NCI-H1436 (cell line): ENCODE data around the gene TMEFF2.
"Not testable (repeated sequence)": the region's sequence is repeated elsewhere in the genome, so short reads cannot be mapped to it uniquely, and the experiment has no call there.

Experiments used
- DNase-seq: peaks from one replicate; lab custom pipeline; 2025; lab: John Stamatoyannopoulos, UW

TMEFF2 gene

GRCh38 chr2:192130312-192130711 is 64.4 kb downstream of the TMEFF2 start:
- DNase-seq = not testable (repeated sequence)

GRCh38 chr2:192128655-192129054 is 66.1 kb downstream of the TMEFF2 start:
- DNase-seq = no peak

GRCh38 chr2:192127434-192127833 is 67.3 kb downstream of the TMEFF2 start:
- no peak for DNase-seq

- no peak for DNase-seq
Measured at GRCh38 chr2:192126912-192127311, 67.8 kb downstream of the TMEFF2 start.

- DNase-seq = no peak
Measured at GRCh38 chr2:192126426-192126825, 68.3 kb downstream of the TMEFF2 start.

- DNase-seq = no peak
Measured at GRCh38 chr2:192124571-192124970, 70.2 kb downstream of the TMEFF2 start.

GRCh38 chr2:192123847-192124246 is 70.9 kb downstream of the TMEFF2 start:
- DNase-seq = no peak

GRCh38 chr2:192122946-192123345 is 71.8 kb downstream of the TMEFF2 start:
- no peak for DNase-seq

- no peak for DNase-seq
Measured at GRCh38 chr2:192122141-192122540, 72.6 kb downstream of the TMEFF2 start.

- no peak for DNase-seq
Measured at GRCh38 chr2:192119536-192119935, 75.2 kb downstream of the TMEFF2 start.

GRCh38 chr2:192117705-192118104 is 77.0 kb downstream of the TMEFF2 start:
- no peak for DNase-seq

GRCh38 chr2:192111536-192111935 is 83.2 kb downstream of the TMEFF2 start:
- not testable (repeated sequence) for DNase-seq

GRCh38 chr2:192099742-192100141 is 95.0 kb downstream of the TMEFF2 start:
- DNase-seq = no peak

GRCh38 chr2:192098814-192099491 is 95.8 kb downstream of the TMEFF2 start:
- no peak for DNase-seq

GRCh38 chr2:192091476-192091875 is 103.3 kb downstream of the TMEFF2 start:
- no peak for DNase-seq

- DNase-seq = no peak
Measured at GRCh38 chr2:192090911-192091310, 103.8 kb downstream of the TMEFF2 start.

GRCh38 chr2:192087398-192087958 is 107.3 kb downstream of the TMEFF2 start:
- DNase-seq = peak; percentile 25

GRCh38 chr2:192082121-192082520 is 112.6 kb downstream of the TMEFF2 start:
- DNase-seq = no peak

- not testable (repeated sequence) for DNase-seq
Measured at GRCh38 chr2:192080096-192080495, 114.6 kb downstream of the TMEFF2 start.

GRCh38 chr2:192073878-192074277 is 120.9 kb downstream of the TMEFF2 start:
- no peak for DNase-seq

- no peak for DNase-seq
Measured at GRCh38 chr2:192072778-192073177, 122.0 kb downstream of the TMEFF2 start.

GRCh38 chr2:192072261-192072660 is 122.5 kb downstream of the TMEFF2 start:
- no peak for DNase-seq

GRCh38 chr2:192070099-192070498 is 124.6 kb downstream of the TMEFF2 start:
- DNase-seq = no peak

GRCh38 chr2:192069417-192069816 is 125.3 kb downstream of the TMEFF2 start:
- DNase-seq = no peak
